Liver (tissue), 9 donors: ENCODE measurements around the gene IL17REL. TPM values are rescaled to one million over a fixed set of nuclear protein-coding genes. Genes with fewer than 3 reads are reported as not detected.
A peak's percentile ranks its signal among the peaks of the same experiment; 100 is the strongest.

Experiments
- DNase-seq: peaks from one replicate; pipeline ENCODE4 v3.0.0-alpha.2; 2017; ENCODE audit warnings: low spot score
- H3K27ac ChIP-seq, 2 donors: one replicate each; pipeline ENCODE4 v1.7.0; 2013; ENCODE audit warnings: inconsistent platforms in 2 of 2, low read length in 2 of 2, control low read depth in 1 of 2, low read depth in 1 of 2, mild to moderate bottlenecking in 1 of 2
- H3K27me3 ChIP-seq, 4 donors: one replicate each; pipeline versions ENCODE4 v1.6.1 to v1.7.0; 2013; ENCODE audit warnings: low read length in 3 of 4, inconsistent platforms in 1 of 4, mild to moderate bottlenecking in 1 of 4, moderate library complexity in 1 of 4; ENCODE audit not compliant: control insufficient read depth in 4 of 4, insufficient read depth in 4 of 4
- H3K36me3 ChIP-seq, 4 donors: one replicate each; pipeline versions ENCODE4 v1.6.1 to v1.7.0; 2013; ENCODE audit warnings: low read length in 3 of 4, mild to moderate bottlenecking in 3 of 4, low read depth in 1 of 4, moderate library complexity in 1 of 4; ENCODE audit not compliant: control insufficient read depth in 4 of 4, insufficient read depth in 3 of 4
- H3K4me1 ChIP-seq, 4 donors: one replicate each; pipeline versions ENCODE4 v1.6.1 to v1.7.0; 2013; ENCODE audit warnings: low read length in 3 of 4, mild to moderate bottlenecking in 3 of 4, moderate library complexity in 1 of 4; ENCODE audit not compliant: control insufficient read depth in 4 of 4, insufficient read depth in 4 of 4
- H3K4me3 ChIP-seq, 3 donors: one replicate each; pipeline versions ENCODE4 v1.6.1 to v1.7.0; 2013; ENCODE audit warnings: low read length in 3 of 3, control low read depth in 1 of 3, low read depth in 1 of 3, mild to moderate bottlenecking in 1 of 3
- H3K9ac ChIP-seq, 2 donors: one replicate each; pipeline ENCODE4 v1.7.0; 2013; ENCODE audit warnings: low read length in 2 of 2, mild to moderate bottlenecking in 2 of 2, moderate library complexity in 2 of 2, control low read depth in 1 of 2, low read depth in 1 of 2
- H3K9me3 ChIP-seq, 4 donors: one replicate each; pipeline versions ENCODE4 v1.6.1 to v1.7.0; 2013; ENCODE audit warnings: low read length in 3 of 4; ENCODE audit not compliant: control insufficient read depth in 4 of 4
- CTCF ChIP-seq: fragments of 150-350 bp; IDR thresholded peaks from 2 replicates; pipeline ENCODE4 v1.5.1; 2017; ENCODE audit warnings: improper control_type of control experiment, low read depth, low read length; ENCODE audit not compliant: missing input control
- EGR1 ChIP-seq, 2 donors: IDR thresholded peaks; 2 replicates each; pipeline ENCODE4 v1.6.1; 2016 to 2018; ENCODE audit warnings: antibody characterized with exemption in 2 of 2, low read depth in 2 of 2
- FOXA1 ChIP-seq: IDR thresholded peaks from 2 replicates; pipeline ENCODE4 v1.6.1; 2016; ENCODE audit warnings: antibody characterized with exemption
- FOXA2 ChIP-seq: IDR thresholded peaks from 2 replicates; pipeline ENCODE4 v1.6.1; 2016; ENCODE audit warnings: antibody characterized with exemption
- GABPA ChIP-seq, 2 donors: IDR thresholded peaks in 1 of 2; conservative IDR thresholded peaks in 1 of 2; 2 replicates each; pipeline ENCODE4 v1.6.1; 2016; ENCODE audit warnings: antibody characterized with exemption in 2 of 2, mild to moderate bottlenecking in 1 of 2, moderate library complexity in 1 of 2
- HNF4A ChIP-seq, 2 donors: conservative IDR thresholded peaks; 2 replicates each; pipeline ENCODE4 v1.6.1; 2016; ENCODE audit warnings: antibody characterized with exemption in 2 of 2, mild to moderate bottlenecking in 2 of 2
- HNF4G ChIP-seq: IDR thresholded peaks from 2 replicates; pipeline ENCODE4 v1.6.1; 2016; ENCODE audit warnings: antibody characterized with exemption
- JUND ChIP-seq, 2 donors: IDR thresholded peaks; 2 replicates each; pipeline ENCODE4 v1.6.1; 2016; ENCODE audit warnings: antibody characterized with exemption in 2 of 2
- MAX ChIP-seq: IDR thresholded peaks from 2 replicates; pipeline ENCODE4 v1.6.1; 2016; ENCODE audit warnings: antibody characterized with exemption
- NR2F2 ChIP-seq: IDR thresholded peaks from 2 replicates; pipeline ENCODE4 v1.6.1; 2016; ENCODE audit warnings: antibody characterized with exemption
- RAD21 ChIP-seq, 2 donors: IDR thresholded peaks; 2 replicates each; pipeline ENCODE4 v1.6.1; 2016; ENCODE audit warnings: antibody characterized with exemption in 2 of 2, mild to moderate bottlenecking in 2 of 2
- RXRA ChIP-seq, 2 donors: IDR thresholded peaks; 2 replicates each; pipeline ENCODE4 v1.6.1; 2017 to 2018; ENCODE audit warnings: antibody characterized with exemption in 2 of 2, mild to moderate bottlenecking in 1 of 2
- SP1 ChIP-seq: IDR thresholded peaks from 2 replicates; pipeline ENCODE4 v1.6.1; 2018; ENCODE audit warnings: antibody characterized with exemption, mild to moderate bottlenecking
- TAF1 ChIP-seq: conservative IDR thresholded peaks from 2 replicates; pipeline ENCODE4 v1.6.1; 2016; ENCODE audit warnings: antibody characterized with exemption, mild to moderate bottlenecking
- YY1 ChIP-seq: IDR thresholded peaks from 2 replicates; pipeline ENCODE4 v1.6.1; 2016; ENCODE audit warnings: antibody characterized with exemption, mild to moderate bottlenecking
- WGBS: extraction: QIAGEN DNeasy Blood & Tissue Kit; methylation state at CpG from one replicate; pipeline ENCODE4 v1.1.7; 2013; 5-methylcytosine and 5-hydroxymethylcytosine counted together
- polyA plus RNA-seq, 2 donors: library from polyadenylated mRNA; stranded (reverse) in 1 of 2; unstranded in 1 of 2; fragments of 200-250 nt in 1 of 2; fragments of >200 nt in 1 of 2; fragmentation: Nextera tagmentation in 1 of 2; extraction: Ambion mirVana in 1 of 2; gene quantifications; one replicate each; pipeline versions ENCODE4 v1.2.1 to v1.2.3, GENCODE V29; 2013 to 2015
- total RNA-seq, 2 donors: library from RNA; depleted of rRNA; stranded (reverse); fragments of >200 nt; gene quantifications; one replicate each; pipeline ENCODE4 v1.2.3, GENCODE V29; 2014
- TF ChIP-seq, protein P1 (sequence below): IDR thresholded peaks from 2 replicates; pipeline ENCODE4 v1.6.1; 2016; ENCODE audit warnings: antibody characterized with exemption
- TF ChIP-seq, protein P2 (sequence below): IDR thresholded peaks from 2 replicates; pipeline ENCODE4 v1.6.1; 2016; ENCODE audit warnings: antibody characterized with exemption
- TF ChIP-seq, protein P3 (sequence below): IDR thresholded peaks from 2 replicates; pipeline ENCODE4 v1.6.1; 2016; ENCODE audit warnings: antibody characterized with exemption, mild to moderate bottlenecking
- donor health status: healthy.
- donor health status: healthy.
- donor health status: healthy.
- donor health status: healthy.
- donor health status: healthy.

IL17REL gene
- total and polyA plus RNA-seq, 4 donors, result under 0.01 TPM; not detected in 3

GRCh38 chr22:49960159-49961004 is 52.2 kb downstream of the IL17REL start, which contains the start of gene PIM3:
TSS of gene PIM3 (plus strand) at chr22:49960772. CDS start at chr22:49960948, 176 bp downstream.
- under 1% methylated on average over 137 of the region's 137 CpGs for WGBS
- H3K9ac ChIP-seq, result peak within 1 kb of the TSS; percentile 70 to 80
- peak within 1 kb of the TSS; percentile 95 to 98 (median 95) for H3K4me3 ChIP-seq
- peak; percentile 91 for DNase-seq
- peak within 1 kb of the TSS; percentile 94 to 99 for H3K27ac ChIP-seq
- no peaks in the 10 kb centered on the region for H3K9me3 ChIP-seq
- peaks cover 0 to 13% (median 3%) of the 10 kb centered on the region in 4 donors for H3K36me3 ChIP-seq
- peaks cover 25 to 61% (median 50%) of the 10 kb centered on the region in 4 donors for H3K4me1 ChIP-seq
- no peak for TF ChIP-seq CTCF
- no peak for TF ChIP-seq JUND (IDR thresholded peaks at IDR 0.05)
- no peak for TF ChIP-seq NR2F2
- TF ChIP-seq FOXA1, result no peak
- TF ChIP-seq FOXA2, result no peak
- TF ChIP-seq RXRA (IDR thresholded peaks at IDR 0.05), result peak; percentile 38 to 39
- no peak for TF ChIP-seq HNF4A (conservative IDR thresholded peaks at IDR 0.05)
- TF ChIP-seq, protein P1, sequence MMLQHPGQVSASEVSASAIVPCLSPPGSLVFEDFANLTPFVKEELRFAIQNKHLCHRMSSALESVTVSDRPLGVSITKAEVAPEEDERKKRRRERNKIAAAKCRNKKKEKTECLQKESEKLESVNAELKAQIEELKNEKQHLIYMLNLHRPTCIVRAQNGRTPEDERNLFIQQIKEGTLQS, result no peak
- no peak for TF ChIP-seq MAX
- TF ChIP-seq, protein P2, sequence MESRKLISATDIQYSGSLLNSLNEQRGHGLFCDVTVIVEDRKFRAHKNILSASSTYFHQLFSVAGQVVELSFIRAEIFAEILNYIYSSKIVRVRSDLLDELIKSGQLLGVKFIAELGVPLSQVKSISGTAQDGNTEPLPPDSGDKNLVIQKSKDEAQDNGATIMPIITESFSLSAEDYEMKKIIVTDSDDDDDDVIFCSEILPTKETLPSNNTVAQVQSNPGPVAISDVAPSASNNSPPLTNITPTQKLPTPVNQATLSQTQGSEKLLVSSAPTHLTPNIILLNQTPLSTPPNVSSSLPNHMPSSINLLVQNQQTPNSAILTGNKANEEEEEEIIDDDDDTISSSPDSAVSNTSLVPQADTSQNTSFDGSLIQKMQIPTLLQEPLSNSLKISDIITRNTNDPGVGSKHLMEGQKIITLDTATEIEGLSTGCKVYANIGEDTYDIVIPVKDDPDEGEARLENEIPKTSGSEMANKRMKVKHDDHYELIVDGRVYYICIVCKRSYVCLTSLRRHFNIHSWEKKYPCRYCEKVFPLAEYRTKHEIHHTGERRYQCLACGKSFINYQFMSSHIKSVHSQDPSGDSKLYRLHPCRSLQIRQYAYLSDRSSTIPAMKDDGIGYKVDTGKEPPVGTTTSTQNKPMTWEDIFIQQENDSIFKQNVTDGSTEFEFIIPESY, result no peak
- TF ChIP-seq, protein P3, sequence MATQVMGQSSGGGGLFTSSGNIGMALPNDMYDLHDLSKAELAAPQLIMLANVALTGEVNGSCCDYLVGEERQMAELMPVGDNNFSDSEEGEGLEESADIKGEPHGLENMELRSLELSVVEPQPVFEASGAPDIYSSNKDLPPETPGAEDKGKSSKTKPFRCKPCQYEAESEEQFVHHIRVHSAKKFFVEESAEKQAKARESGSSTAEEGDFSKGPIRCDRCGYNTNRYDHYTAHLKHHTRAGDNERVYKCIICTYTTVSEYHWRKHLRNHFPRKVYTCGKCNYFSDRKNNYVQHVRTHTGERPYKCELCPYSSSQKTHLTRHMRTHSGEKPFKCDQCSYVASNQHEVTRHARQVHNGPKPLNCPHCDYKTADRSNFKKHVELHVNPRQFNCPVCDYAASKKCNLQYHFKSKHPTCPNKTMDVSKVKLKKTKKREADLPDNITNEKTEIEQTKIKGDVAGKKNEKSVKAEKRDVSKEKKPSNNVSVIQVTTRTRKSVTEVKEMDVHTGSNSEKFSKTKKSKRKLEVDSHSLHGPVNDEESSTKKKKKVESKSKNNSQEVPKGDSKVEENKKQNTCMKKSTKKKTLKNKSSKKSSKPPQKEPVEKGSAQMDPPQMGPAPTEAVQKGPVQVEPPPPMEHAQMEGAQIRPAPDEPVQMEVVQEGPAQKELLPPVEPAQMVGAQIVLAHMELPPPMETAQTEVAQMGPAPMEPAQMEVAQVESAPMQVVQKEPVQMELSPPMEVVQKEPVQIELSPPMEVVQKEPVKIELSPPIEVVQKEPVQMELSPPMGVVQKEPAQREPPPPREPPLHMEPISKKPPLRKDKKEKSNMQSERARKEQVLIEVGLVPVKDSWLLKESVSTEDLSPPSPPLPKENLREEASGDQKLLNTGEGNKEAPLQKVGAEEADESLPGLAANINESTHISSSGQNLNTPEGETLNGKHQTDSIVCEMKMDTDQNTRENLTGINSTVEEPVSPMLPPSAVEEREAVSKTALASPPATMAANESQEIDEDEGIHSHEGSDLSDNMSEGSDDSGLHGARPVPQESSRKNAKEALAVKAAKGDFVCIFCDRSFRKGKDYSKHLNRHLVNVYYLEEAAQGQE, result no peak
- no peak for TF ChIP-seq HNF4G
- TF ChIP-seq RAD21 (IDR thresholded peaks at IDR 0.05), result no peak
- peak in 1 of 2 donors; percentile 72 for TF ChIP-seq GABPA (IDR thresholded peaks at IDR 0.05 in 1 of 2, conservative IDR thresholded peaks at IDR 0.05 in 1 of 2)
- no peak for TF ChIP-seq EGR1 (IDR thresholded peaks at IDR 0.05; ENCODE audit: low read depth in 2 of 2)
- TF ChIP-seq TAF1, result no peak
- TF ChIP-seq SP1, result peak; percentile 53
- TF ChIP-seq YY1, result peak; percentile 71
- H3K27me3 ChIP-seq, result no peaks in the 10 kb centered on the region
